Lung (tissue), 12 donors: ENCODE results near the gene CD22. TPM values are rescaled to one million over a fixed set of nuclear protein-coding genes. Genes with fewer than 3 reads are reported as not detected.

Experiments used
- ATAC-seq: fragments of 200-7000 bp; cut with Tn5 transposase; one replicate; pipeline ENCODE4 v1.9.1; 2020; ENCODE audit warnings: moderate number of reproducible peaks; ENCODE audit not compliant: insufficient read depth, low FRiP score
- DNase-seq, 3 donors: peaks; one replicate each; pipeline ENCODE4 v3.0.0-alpha.2; 2013 to 2017
- H3K27ac ChIP-seq, 2 donors: one replicate each; pipeline ENCODE4 v1.5.1; 2013; ENCODE audit warnings: mild to moderate bottlenecking in 2 of 2, moderate library complexity in 2 of 2, control low read depth in 1 of 2, inconsistent platforms in 1 of 2, low read depth in 1 of 2, low read length in 1 of 2
- H3K27me3 ChIP-seq, 3 donors: one replicate each; pipeline ENCODE4 v1.5.1; 2013; ENCODE audit warnings: low read length in 2 of 3; ENCODE audit not compliant: control insufficient read depth in 3 of 3, insufficient read depth in 3 of 3
- H3K36me3 ChIP-seq, 4 donors: one replicate each; pipeline ENCODE4 v1.5.1; 2013; ENCODE audit warnings: low read length in 4 of 4, mild to moderate bottlenecking in 1 of 4, moderate library complexity in 1 of 4; ENCODE audit not compliant: control insufficient read depth in 4 of 4, insufficient read depth in 4 of 4
- H3K4me1 ChIP-seq, 5 donors: one replicate each; pipeline ENCODE4 v1.5.1; 2013; ENCODE audit warnings: low read length in 5 of 5, mild to moderate bottlenecking in 2 of 5, moderate library complexity in 1 of 5; ENCODE audit not compliant: control insufficient read depth in 5 of 5, insufficient read depth in 5 of 5
- H3K4me3 ChIP-seq: one replicate; pipeline ENCODE4 v1.5.1; 2013; ENCODE audit warnings: mild to moderate bottlenecking, control low read depth, moderate library complexity
- H3K9ac ChIP-seq, 2 donors: one replicate each; pipeline ENCODE4 v1.5.1; 2013; ENCODE audit warnings: low read length in 2 of 2, control low read depth in 1 of 2; ENCODE audit not compliant: insufficient read depth in 1 of 2
- H3K9me3 ChIP-seq, 4 donors: one replicate each; pipeline ENCODE4 v1.5.1; 2013; ENCODE audit warnings: low read length in 3 of 4, mild to moderate bottlenecking in 1 of 4, moderate library complexity in 1 of 4; ENCODE audit not compliant: control insufficient read depth in 4 of 4, insufficient read depth in 3 of 4
- whole genome bisulfite sequencing, 2 donors: extraction: QIAGEN DNeasy Blood & Tissue Kit; methylation state at CpG; one replicate each; pipeline ENCODE4 v1.1.7; 2013; 5-methylcytosine and 5-hydroxymethylcytosine counted together
- polyA plus RNA-seq, 2 donors: library from polyadenylated mRNA; stranded (reverse); fragments of 200-250 nt; gene quantifications; one replicate each; pipeline ENCODE4 v1.2.1, GENCODE V29; 2013
- total RNA-seq, 2 donors: library from RNA; depleted of rRNA in 1 of 2; stranded (reverse); fragments of >200 nt in 1 of 2; gene quantifications; one replicate each; pipeline ENCODE4 v1.2.1, GENCODE V29; 2014 to 2021
- TF ChIP-seq, protein P1 (sequence below): IDR thresholded peaks from 2 replicates; pipeline ENCODE4 v1.5.1; 2012; ENCODE audit warnings: mild to moderate bottlenecking; ENCODE audit errors: control extremely low read depth, extremely low read depth
- donor health status: control.
- donor health status: control.
- donor health status: Bipolar disorder and iron deficiency.
- donor health status: healthy.
- donor health status: DM: yes; HTN: yes; CAD: no.

Gene CD22
- total and polyA plus RNA-seq, 4 donors = 4.7 to 53.8 (median 30.7) TPM

DNA sequence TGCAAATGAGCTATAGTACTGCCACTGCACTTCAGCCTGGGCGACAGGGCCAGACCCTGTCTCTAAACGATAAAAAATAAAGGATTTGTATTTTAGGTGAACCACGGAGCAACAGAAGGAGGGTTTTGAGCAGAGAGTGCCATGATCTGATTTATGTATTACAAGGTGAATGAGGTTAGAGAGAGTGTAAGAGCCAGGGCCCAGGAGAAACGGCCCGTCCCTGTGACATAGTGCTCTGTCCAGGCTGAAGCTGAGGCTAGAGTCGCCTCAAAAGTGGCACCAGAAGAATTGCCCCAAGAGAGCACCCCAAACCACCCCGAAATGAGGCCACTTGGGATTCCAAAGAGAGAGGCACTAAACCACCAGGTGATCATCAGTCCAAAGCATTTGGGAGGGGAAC, 20.1 kb upstream of the CD22 start:
- no peak overlapping the region for H3K27ac ChIP-seq
- 74 to 91% methylated on average over 7 of the region's 7 CpGs for WGBS, 2 donors
- peaks cover 0 to 3% (median 0%) of the 10 kb centered on the region in 4 donors for H3K9me3 ChIP-seq
- H3K4me3 ChIP-seq = no peak overlapping the region
- TF ChIP-seq, protein P1, sequence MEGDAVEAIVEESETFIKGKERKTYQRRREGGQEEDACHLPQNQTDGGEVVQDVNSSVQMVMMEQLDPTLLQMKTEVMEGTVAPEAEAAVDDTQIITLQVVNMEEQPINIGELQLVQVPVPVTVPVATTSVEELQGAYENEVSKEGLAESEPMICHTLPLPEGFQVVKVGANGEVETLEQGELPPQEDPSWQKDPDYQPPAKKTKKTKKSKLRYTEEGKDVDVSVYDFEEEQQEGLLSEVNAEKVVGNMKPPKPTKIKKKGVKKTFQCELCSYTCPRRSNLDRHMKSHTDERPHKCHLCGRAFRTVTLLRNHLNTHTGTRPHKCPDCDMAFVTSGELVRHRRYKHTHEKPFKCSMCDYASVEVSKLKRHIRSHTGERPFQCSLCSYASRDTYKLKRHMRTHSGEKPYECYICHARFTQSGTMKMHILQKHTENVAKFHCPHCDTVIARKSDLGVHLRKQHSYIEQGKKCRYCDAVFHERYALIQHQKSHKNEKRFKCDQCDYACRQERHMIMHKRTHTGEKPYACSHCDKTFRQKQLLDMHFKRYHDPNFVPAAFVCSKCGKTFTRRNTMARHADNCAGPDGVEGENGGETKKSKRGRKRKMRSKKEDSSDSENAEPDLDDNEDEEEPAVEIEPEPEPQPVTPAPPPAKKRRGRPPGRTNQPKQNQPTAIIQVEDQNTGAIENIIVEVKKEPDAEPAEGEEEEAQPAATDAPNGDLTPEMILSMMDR = no peak
- H3K9ac ChIP-seq = no peak overlapping the region
- DNase-seq (no peak), ATAC-seq (no peak)
- peaks cover 0 to 49% (median 25%) of the 10 kb centered on the region in 5 donors for H3K4me1 ChIP-seq
- no peaks in the 10 kb centered on the region for H3K36me3 ChIP-seq
- H3K27me3 ChIP-seq = no peaks in the 10 kb centered on the region

DNA sequence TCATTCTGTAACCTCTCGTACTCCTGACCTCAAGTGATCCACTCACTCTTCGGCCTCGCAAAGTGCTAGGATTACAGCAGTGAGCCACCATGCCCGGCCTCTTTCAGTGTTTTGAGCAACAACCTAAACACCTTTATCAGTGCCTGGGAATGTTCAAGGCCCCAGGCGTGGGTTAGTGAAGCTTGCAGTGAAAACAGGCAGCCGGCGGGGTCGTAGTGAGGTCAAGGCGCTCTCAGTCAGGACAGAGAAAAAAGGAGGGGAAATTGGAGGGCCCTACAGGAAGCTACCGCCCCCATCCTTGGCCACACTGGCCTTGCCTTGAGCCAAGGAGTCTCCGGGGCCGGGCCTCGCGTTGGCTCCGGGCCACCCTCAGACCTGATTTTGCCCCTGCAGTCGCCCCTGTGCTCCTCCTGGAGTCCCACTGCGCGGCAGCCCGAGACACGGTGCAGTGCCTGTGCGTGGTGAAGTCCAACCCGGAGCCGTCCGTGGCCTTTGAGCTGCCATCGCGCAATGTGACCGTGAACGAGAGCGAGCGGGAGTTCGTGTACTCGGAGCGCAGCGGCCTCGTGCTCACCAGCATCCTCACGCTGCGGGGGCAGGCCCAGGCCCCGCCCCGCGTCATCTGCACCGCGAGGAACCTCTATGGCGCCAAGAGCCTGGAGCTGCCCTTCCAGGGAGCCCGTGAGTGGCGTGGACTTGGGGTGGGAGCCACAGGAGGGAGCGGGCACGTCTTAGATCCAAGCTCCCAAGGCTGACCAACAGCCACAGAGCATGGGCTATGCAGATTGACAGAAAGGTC, 19.3 kb upstream of the CD22 start:
- DNase-seq = peak; percentile 87 to 94 (median 93)
- no peak overlapping the region for H3K4me3 ChIP-seq
- WGBS, 2 donors = 69 to 78% methylated on average over 46 to 47 of the region's 47 CpGs

DNA sequence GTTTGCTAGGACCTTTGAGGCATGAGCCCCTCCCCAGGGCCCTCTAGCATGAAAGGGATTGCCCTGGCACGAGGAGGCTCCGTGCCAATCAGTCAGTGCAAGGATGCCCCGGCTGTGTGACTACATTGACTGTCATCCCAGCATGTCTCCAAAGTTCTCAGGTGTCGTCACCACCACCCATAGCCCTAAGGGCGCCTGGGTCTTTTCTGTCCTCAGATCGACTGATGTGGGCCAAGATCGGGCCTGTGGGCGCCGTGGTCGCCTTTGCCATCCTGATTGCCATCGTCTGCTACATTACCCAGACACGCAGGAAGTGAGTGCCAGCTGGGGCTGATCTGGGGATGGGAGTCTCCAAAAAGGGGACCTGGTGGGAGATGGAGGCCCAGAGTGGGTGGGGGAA, 18.7 kb upstream of the CD22 start:
- Histone ChIP-seq H3K4me1 (peaks cover 0 to 49% (median 25%) of the 10 kb centered on the region in 5 donors), H3K4me3 (no peak overlapping the region), H3K36me3 (no peaks in the 10 kb centered on the region), H3K9me3 (peaks cover 0 to 3% (median 0%) of the 10 kb centered on the region in 4 donors), H3K27ac (no peak overlapping the region), H3K9ac (peak overlapping the region in 1 of 2 donors; percentile 39), H3K27me3 (no peaks in the 10 kb centered on the region)
- WGBS, 2 donors = 67 to 82% methylated on average over 12 of the region's 12 CpGs
- DNase-seq (no peak), ATAC-seq (no peak)
- TF ChIP-seq, protein P1 = no peak

More for the DNA sequence above, 19.3 kb upstream of the CD22 start:
- Histone ChIP-seq H3K27me3 (no peaks in the 10 kb centered on the region), H3K27ac (no peak overlapping the region), H3K4me1 (peaks cover 0 to 49% (median 25%) of the 10 kb centered on the region in 5 donors), H3K36me3 (no peaks in the 10 kb centered on the region), H3K9me3 (peaks cover 0 to 3% (median 0%) of the 10 kb centered on the region in 4 donors), H3K9ac (peak overlapping the region; percentile 11 to 16)
- peak; percentile 22 for ATAC-seq
- TF ChIP-seq, protein P1 = no peak
